Central memory CD4-positive, alpha-beta T cell (primary cell): ENCODE measurements around the gene LPAR1.

Experiments used
- DNase-seq: peaks from one replicate; pipeline ENCODE4 v3.0.0; 2022

Gene LPAR1

GRCh38 chr9:110950041-110950645, 88.1 kb downstream of the LPAR1 start:
- DNase-seq, result no peak

- no peak for DNase-seq
Observed at GRCh38 chr9:110949081-110949480, 89.2 kb downstream of the LPAR1 start.

- no peak for DNase-seq
Observed at GRCh38 chr9:110947491-110948044, 90.7 kb downstream of the LPAR1 start.

- DNase-seq, result no peak
Observed at GRCh38 chr9:110942522-110942921, 95.7 kb downstream of the LPAR1 start.

GRCh38 chr9:110940951-110941557, 97.2 kb downstream of the LPAR1 start:
- DNase-seq, result no peak

GRCh38 chr9:110939573-110939972, 98.7 kb downstream of the LPAR1 start:
- no peak for DNase-seq

DNA sequence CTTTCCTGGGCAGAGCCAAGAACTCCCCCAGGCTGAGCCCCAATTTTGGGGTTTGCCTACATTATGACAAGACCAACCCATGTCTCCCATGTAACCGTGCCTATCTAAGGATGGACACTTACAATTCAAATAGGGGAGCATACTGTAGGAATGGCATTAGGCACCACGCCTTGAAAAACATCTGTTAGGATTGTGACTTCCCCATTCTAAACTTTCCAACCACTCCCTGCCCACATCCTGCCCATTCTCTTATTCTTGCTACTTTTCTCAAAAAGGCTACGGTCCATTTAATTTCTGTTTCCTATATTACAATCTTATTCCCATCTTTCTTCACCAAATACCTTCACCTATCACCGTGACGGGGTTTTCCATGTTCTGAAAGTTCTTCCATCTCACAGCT, 99.2 kb downstream of the LPAR1 start:
- no peak for DNase-seq

DNA sequence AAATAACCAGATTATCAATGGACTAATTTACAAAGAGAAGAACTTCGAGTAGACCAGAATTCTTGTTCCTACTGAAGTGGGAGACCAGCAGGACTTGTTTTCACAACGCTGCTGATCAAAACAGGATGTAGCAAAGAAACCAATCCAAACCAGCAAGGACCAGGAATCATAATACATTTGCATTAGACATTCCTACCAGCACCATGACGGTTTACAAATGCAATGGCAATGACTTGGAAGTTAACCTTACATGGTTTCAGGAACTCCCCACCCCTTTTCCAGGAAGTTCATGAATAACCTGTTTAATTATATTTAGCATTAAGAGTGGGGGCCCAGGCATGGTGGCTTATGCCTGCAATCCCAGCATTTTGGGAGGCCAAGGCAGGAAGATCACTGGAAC, 100.0 kb downstream of the LPAR1 start:
- no peak for DNase-seq

- no peak for DNase-seq
Observed at GRCh38 chr9:110936719-110937452, 101.4 kb downstream of the LPAR1 start.

- no peak for DNase-seq
Observed at GRCh38 chr9:110936237-110936636, 102.0 kb downstream of the LPAR1 start.

GRCh38 chr9:110935829-110936228, 102.4 kb downstream of the LPAR1 start:
- no peak for DNase-seq

GRCh38 chr9:110933350-110934001, 104.8 kb downstream of the LPAR1 start:
- no peak for DNase-seq

DNA sequence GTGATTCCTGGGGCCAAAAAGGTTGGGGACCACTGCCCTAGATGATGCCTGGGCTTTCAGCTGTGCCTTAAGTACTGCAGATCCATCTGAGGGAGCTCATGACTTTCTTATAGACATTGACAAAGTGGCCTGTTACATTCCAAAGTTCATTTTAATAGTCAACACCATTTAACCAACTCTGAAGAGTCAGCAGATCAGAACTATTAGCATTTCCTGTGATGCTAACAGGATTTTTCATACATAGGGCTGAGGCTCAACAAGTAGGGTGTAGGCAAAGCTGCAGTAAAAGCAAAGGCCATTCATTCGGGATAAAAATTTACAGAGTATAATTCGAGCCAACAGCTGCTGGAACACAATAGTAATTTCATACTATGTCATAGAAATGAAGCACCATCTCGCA, 105.4 kb downstream of the LPAR1 start:
- no peak for DNase-seq

GRCh38 chr9:110928599-110928998, 109.7 kb downstream of the LPAR1 start:
- no peak for DNase-seq

DNA sequence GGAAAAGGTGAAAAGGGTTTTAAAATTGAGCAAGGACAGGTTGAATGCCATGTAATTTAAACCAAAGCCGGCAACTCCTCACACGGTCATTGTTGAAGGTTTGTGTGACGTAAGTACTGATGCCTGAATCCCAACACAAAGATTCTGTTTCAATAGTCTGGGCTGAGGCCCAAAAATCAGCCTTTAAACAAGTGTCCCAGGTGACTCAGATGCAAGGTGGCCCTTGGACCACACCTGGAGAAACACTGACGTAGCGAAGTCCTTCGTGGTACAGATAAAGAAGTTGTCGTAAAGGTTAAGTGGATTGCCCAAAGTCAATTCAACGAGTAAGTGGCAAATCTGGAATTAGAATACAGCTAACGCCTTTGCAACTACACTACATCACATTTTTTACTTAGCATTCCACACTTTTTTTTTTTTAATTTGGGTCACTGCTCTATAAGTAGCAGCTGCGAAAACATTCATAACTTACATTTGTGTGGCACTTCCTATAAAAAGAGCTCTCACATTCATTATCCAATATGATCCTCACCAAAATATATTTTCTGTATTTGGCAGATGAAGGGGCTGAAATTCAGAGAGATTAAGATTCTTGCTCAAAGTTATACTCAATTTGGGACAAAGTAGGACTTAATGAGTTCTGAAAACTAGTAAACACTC, 111.3 kb downstream of the LPAR1 start:
- DNase-seq, result no peak

DNA sequence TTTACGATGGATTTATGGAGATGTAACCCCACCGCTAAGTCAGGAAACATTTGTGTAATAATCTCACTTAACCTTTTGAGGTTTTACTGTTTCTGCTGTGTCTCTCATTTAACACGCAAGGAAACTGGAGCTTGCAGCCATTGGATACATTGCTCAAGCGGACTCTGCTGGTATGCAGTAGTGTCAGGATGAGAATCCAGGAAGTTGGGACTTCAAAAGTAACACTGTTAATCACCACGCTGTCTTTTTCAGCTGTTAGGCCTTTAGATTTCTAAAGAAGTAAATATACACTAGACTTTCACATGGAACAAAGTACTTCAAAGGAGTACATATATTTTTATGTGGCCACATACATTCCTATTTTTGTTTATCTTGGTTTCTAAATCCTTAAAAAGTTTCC, 114.7 kb downstream of the LPAR1 start:
- no peak for DNase-seq

DNA sequence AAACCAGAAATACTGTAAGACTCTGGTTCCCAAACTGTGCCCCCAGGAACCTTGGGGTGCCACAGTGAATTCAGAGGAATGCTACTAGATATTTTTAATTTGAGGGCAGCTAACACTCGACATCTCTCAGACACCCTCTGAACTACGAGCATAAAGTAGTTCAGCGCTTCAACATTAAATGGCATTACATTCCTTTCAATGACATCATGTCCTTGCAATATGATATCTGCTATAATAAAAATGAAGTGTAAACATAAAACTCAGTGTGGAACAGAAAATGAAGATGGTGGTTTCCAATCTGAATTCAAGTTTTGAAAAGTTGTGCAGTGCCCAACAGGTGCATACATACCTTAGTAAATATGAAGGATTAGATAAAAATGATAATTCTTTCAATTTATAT, 116.1 kb downstream of the LPAR1 start:
- DNase-seq, result no peak

- DNase-seq, result no peak
Observed at GRCh38 chr9:110921705-110922104, 116.6 kb downstream of the LPAR1 start.

DNA sequence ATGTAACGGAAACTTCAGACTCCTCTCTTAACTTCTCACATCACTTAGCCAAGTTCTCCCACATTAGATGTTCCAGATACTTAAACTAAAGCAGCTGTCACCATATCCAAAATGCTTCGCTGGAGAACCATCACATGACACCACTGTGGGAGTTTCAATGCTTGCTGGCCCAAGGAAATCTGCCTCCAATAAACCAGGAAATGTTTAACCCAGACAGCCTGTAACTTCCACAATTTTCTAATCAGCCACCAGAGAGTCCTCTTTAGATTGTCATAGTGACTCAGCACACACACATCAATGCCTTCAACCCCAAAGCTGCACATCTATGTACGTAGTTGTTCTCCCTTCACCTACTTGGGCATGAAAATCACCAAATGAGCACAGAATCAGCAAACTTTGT, 118.7 kb downstream of the LPAR1 start:
- no peak for DNase-seq

- DNase-seq, result no peak
Observed at GRCh38 chr9:110919050-110919435, 119.2 kb downstream of the LPAR1 start.

GRCh38 chr9:110918316-110919049, 119.8 kb downstream of the LPAR1 start:
- no peak for DNase-seq

- no peak for DNase-seq
Observed at GRCh38 chr9:110916403-110916802, 121.9 kb downstream of the LPAR1 start.
